OCI-LY3 (cell line): ENCODE measurements around the gene IWS1.
A peak's percentile ranks its signal among the peaks of the same experiment; 100 is the strongest.

Experiments
- H2AFZ ChIP-seq: fragments of 200-600, 300-600 bp; shearing (Covaris generic); 2 replicates; pipeline ENCODE4 v1.6.0; 2014; ENCODE audit warnings: antibody characterized with exemption, low read depth, low read length
- H3K27ac ChIP-seq: fragments of 200-600, 300-600 bp; sonication (generic); 2 replicates; pipeline ENCODE4 v1.5.1; 2014; ENCODE audit warnings: mild to moderate bottlenecking, low read length, moderate library complexity, mixed read lengths
- H3K27me3 ChIP-seq: fragments of 200-600, 300-600 bp; sonication (generic); 2 replicates; pipeline ENCODE4 v1.6.1; 2014; ENCODE audit warnings: low read depth, low read length, mixed read lengths
- H3K36me3 ChIP-seq: fragments of 200-600, 300-600 bp; sonication (generic); replicated peaks from 2 replicates; pipeline ENCODE3; 2014; ENCODE audit warnings: low read depth, low read length, mixed read lengths
- H3K4me1 ChIP-seq: fragments of 300-600, 200-600 bp; sonication (generic); 2 replicates; pipeline ENCODE4 v1.6.1; 2014; ENCODE audit warnings: low read length, mixed read lengths
- H3K4me2 ChIP-seq: fragments of 200-600, 300-600 bp; sonication (generic); 2 replicates; pipeline ENCODE4 v1.6.1; 2014; ENCODE audit warnings: low read length, mixed read lengths
- H3K4me3 ChIP-seq: fragments of 300-600, 200-600 bp; sonication (generic); 2 replicates; pipeline ENCODE4 v1.5.1; 2014; ENCODE audit warnings: antibody characterized with exemption, mild to moderate bottlenecking, low read length, moderate library complexity
- H3K79me2 ChIP-seq: fragments of 300-600, 200-600 bp; shearing (Covaris generic); 2 replicates; pipeline ENCODE4 v1.6.1; 2014; ENCODE audit warnings: mild to moderate bottlenecking, low read length, mixed read lengths
- H3K9ac ChIP-seq: fragments of 300-600, 200-600 bp; shearing (Covaris generic); 2 replicates; pipeline ENCODE4 v1.6.0; 2014; ENCODE audit warnings: mild to moderate bottlenecking, low read length, moderate library complexity
- H3K9me3 ChIP-seq: fragments of 200-600, 300-600 bp; shearing (Covaris generic); 2 replicates; pipeline ENCODE4 v1.6.1; 2014; ENCODE audit warnings: low read length, mixed read lengths; ENCODE audit not compliant: insufficient read depth
- H4K20me1 ChIP-seq: fragments of 200-600, 300-600 bp; sonication (generic); 2 replicates; pipeline ENCODE4 v1.6.1; 2016; ENCODE audit warnings: low read length, mixed read lengths; ENCODE audit not compliant: insufficient read depth
- CTCF ChIP-seq: fragments of 200-600, 300-600 bp; sonication (generic); IDR thresholded peaks from 2 replicates; pipeline ENCODE4 v1.5.1; 2014; ENCODE audit warnings: antibody characterized with exemption, low read length, low read depth
- EZH2phosphoT487 ChIP-seq: fragments of 200-600 bp; shearing (Covaris generic); IDR thresholded peaks from 2 replicates; pipeline ENCODE4 v1.6.1; 2018; ENCODE audit warnings: antibody characterized with exemption, mixed run types, low read depth

Gene IWS1

GRCh38 chr2:127510073-127510472, 16.2 kb downstream of the IWS1 start:
- Histone ChIP-seq H3K27ac (no peak overlapping the region), H3K4me1 (peaks cover 15% of the 10 kb centered on the region), H3K27me3 (no peaks in the 10 kb centered on the region), H3K79me2 (peaks cover 97% of the 10 kb centered on the region), H2AFZ (no peak overlapping the region), H3K4me2 (no peak overlapping the region), H3K9ac (no peak overlapping the region), H3K9me3 (no peaks in the 10 kb centered on the region), H3K36me3 (peaks cover 37% of the 10 kb centered on the region), H3K4me3 (no peak overlapping the region), H4K20me1 (peaks cover 65% of the 10 kb centered on the region)
- TF ChIP-seq CTCF (no peak), EZH2phosphoT487 (no peak)

- Histone ChIP-seq H3K79me2 (peaks cover 95% of the 10 kb centered on the region), H3K4me2 (peak overlapping the region; percentile 1; the same call in 1 of the 2 replicates), H3K9ac (no peak overlapping the region), H3K9me3 (no peaks in the 10 kb centered on the region), H3K27ac (no peak overlapping the region), H3K4me3 (no peak overlapping the region), H4K20me1 (peaks cover 55% of the 10 kb centered on the region), H2AFZ (no peak overlapping the region), H3K4me1 (peaks cover 16% of the 10 kb centered on the region), H3K36me3 (peaks cover 43% of the 10 kb centered on the region), H3K27me3 (no peaks in the 10 kb centered on the region)
- no peak for TF ChIP-seq CTCF
- TF ChIP-seq EZH2phosphoT487: no peak
These were observed 17.7 kb downstream of the IWS1 start for GRCh38 chr2:127508631-127509034.

- Histone ChIP-seq H3K4me1 (peaks cover 16% of the 10 kb centered on the region), H3K36me3 (peaks cover 45% of the 10 kb centered on the region), H3K27me3 (no peaks in the 10 kb centered on the region), H3K79me2 (peaks cover 90% of the 10 kb centered on the region), H3K4me3 (no peak overlapping the region), H3K9ac (no peak overlapping the region), H2AFZ (no peak overlapping the region), H3K27ac (no peak overlapping the region), H3K9me3 (no peaks in the 10 kb centered on the region), H3K4me2 (no peak overlapping the region), H4K20me1 (peaks cover 57% of the 10 kb centered on the region)
- TF ChIP-seq CTCF: no peak
These were observed 18.2 kb downstream of the IWS1 start for GRCh38 chr2:127508023-127508630.

- no peak overlapping the region for H2AFZ ChIP-seq
- no peak overlapping the region for H3K4me3 ChIP-seq
- peaks cover 50% of the 10 kb centered on the region for H3K36me3 ChIP-seq
- TF ChIP-seq CTCF (no peak), EZH2phosphoT487 (no peak)
- H4K20me1 ChIP-seq: peaks cover 45% of the 10 kb centered on the region
- peaks cover 74% of the 10 kb centered on the region for H3K79me2 ChIP-seq
- no peaks in the 10 kb centered on the region for H3K9me3 ChIP-seq
- H3K9ac ChIP-seq: no peak overlapping the region
- H3K4me1 ChIP-seq: peaks cover 16% of the 10 kb centered on the region
- H3K4me2 ChIP-seq: no peak overlapping the region
- H3K27ac ChIP-seq: no peak overlapping the region
- no peaks in the 10 kb centered on the region for H3K27me3 ChIP-seq
These were observed 19.8 kb downstream of the IWS1 start for GRCh38 chr2:127506510-127506909.
